HepG2 (cell line): ENCODE results near the gene IFIT2.

ENCODE experiments used
- ASH2L ChIP-seq: fragments of 300-600, 200-600 bp; sonication (generic); IDR thresholded peaks from 2 replicates; pipeline ENCODE4 v1.7.0; 2017; ENCODE audit warnings: low read depth, mild to moderate bottlenecking, moderate library complexity, mixed read lengths, low read length; ENCODE audit not compliant: insufficient read length
- BRD4 ChIP-seq: sonication (generic); formaldehyde crosslinking; IDR thresholded peaks from 2 replicates; pipeline ENCODE4 v1.4.0; 2020; ENCODE audit warnings: missing genetic modification reagents
- HOXD1 ChIP-seq: sonication (generic); formaldehyde crosslinking; IDR thresholded peaks from 2 replicates; pipeline ENCODE4 v1.5.0; 2020; ENCODE audit warnings: missing genetic modification reagents
- SETDB1 ChIP-seq: sonication (generic); formaldehyde crosslinking; IDR thresholded peaks from 2 replicates; pipeline ENCODE4 v1.5.1; 2020; ENCODE audit warnings: missing genetic modification reagents, mild to moderate bottlenecking, borderline replicate concordance
- ZNF350 ChIP-seq: sonication (generic); formaldehyde crosslinking; IDR thresholded peaks from 2 replicates; pipeline ENCODE4 v1.4.0; 2020; ENCODE audit warnings: mild to moderate bottlenecking, low read depth, missing genetic modification reagents, borderline replicate concordance
- TF ChIP-seq, protein P1 (sequence below): sonication (generic); formaldehyde crosslinking; IDR thresholded peaks from 2 replicates; pipeline ENCODE4 v1.4.0; 2020; ENCODE audit warnings: missing genetic modification reagents

DNA sequence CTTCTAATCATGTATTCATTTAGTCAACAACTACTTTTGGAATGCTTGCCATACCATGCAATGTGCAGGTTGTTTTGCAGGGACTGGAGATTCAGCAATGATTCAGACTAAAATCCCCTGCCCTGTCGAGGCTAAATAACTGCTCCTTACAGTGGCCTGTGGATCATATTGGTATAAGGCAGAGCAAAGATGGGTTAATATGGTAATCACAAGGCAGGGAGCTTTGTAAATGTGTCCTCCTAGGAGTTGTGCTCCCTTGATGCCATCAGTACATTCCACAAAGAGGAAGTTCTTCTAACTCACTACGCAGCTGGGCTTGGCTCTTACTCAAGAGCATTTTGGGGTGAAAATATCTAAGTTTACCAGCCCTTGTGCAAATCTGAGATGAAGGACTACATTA, 614 bp upstream of the IFIT2 start:
- TF ChIP-seq BRD4 (CRISPR knock-in tag) (no peak), ASH2L (no peak), SETDB1 (CRISPR knock-in tag) (no peak), ZNF350 (CRISPR knock-in tag) (no peak), HOXD1 (CRISPR knock-in tag) (no peak)
- TF ChIP-seq, protein P1, sequence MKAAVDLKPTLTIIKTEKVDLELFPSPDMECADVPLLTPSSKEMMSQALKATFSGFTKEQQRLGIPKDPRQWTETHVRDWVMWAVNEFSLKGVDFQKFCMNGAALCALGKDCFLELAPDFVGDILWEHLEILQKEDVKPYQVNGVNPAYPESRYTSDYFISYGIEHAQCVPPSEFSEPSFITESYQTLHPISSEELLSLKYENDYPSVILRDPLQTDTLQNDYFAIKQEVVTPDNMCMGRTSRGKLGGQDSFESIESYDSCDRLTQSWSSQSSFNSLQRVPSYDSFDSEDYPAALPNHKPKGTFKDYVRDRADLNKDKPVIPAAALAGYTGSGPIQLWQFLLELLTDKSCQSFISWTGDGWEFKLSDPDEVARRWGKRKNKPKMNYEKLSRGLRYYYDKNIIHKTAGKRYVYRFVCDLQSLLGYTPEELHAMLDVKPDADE: no peak
